ENCODE results near the gene PFN2.

Gene PFN2

DNA sequence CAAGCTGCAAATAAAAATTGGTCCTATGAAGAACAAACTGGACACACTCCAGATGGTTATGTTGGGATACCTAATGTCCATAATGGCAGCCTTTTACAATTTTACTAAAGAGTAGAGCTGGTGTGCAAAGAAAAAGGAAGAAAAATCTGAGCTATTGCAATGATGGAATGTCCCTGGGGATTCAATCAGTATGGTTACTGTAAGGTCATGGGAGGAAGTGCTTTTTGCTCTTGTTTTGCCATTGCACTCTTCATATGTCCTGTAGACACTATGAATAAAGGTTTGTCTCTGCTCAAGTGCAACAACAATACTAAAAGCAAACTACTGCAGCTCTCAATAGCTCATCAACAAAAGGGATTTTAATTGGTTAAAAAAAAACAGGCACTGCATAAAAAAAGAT, 5.4 kb downstream of the PFN2 start:
- no peak for DNase-seq
- TF ChIP-seq, protein P1, sequence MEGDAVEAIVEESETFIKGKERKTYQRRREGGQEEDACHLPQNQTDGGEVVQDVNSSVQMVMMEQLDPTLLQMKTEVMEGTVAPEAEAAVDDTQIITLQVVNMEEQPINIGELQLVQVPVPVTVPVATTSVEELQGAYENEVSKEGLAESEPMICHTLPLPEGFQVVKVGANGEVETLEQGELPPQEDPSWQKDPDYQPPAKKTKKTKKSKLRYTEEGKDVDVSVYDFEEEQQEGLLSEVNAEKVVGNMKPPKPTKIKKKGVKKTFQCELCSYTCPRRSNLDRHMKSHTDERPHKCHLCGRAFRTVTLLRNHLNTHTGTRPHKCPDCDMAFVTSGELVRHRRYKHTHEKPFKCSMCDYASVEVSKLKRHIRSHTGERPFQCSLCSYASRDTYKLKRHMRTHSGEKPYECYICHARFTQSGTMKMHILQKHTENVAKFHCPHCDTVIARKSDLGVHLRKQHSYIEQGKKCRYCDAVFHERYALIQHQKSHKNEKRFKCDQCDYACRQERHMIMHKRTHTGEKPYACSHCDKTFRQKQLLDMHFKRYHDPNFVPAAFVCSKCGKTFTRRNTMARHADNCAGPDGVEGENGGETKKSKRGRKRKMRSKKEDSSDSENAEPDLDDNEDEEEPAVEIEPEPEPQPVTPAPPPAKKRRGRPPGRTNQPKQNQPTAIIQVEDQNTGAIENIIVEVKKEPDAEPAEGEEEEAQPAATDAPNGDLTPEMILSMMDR (IDR thresholded peaks at IDR 0.05; ENCODE audit: low read depth, low read length): no peak
- H3K36me3 ChIP-seq: peaks cover 42% of the 10 kb centered on the region

DNA sequence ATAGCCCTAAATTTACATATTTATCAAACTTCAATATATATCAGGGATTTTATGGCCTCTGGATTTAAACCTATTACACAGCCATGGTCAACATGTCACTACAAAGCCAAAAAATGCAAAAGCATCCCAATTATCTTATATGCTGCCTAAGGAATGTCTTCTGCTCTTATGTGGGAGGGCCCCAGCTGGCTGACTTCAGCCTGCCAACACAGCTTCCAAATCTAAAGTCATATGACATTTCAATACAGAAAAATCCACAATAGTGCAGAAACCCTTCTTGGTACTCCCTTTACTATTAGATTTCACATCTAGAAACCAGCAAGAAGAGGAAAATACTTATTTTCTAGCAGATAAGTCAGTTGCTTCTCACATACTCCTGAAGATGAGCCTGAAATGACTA, 6.4 kb downstream of the PFN2 start:
- H3K36me3 ChIP-seq: peaks cover 46% of the 10 kb centered on the region

More for the DNA sequence above, 5.4 kb downstream of the PFN2 start:
- H3K4me3 ChIP-seq (ENCODE audit: low read depth, low read length): no peak overlapping the region
- H3K27me3 ChIP-seq (ENCODE audit: insufficient read depth, low read depth, severe bottlenecking): no peaks in the 10 kb centered on the region
- H3K27ac ChIP-seq: no peak overlapping the region
- H3K9me3 ChIP-seq (ENCODE audit: severe bottlenecking): no peaks in the 10 kb centered on the region

DNA sequence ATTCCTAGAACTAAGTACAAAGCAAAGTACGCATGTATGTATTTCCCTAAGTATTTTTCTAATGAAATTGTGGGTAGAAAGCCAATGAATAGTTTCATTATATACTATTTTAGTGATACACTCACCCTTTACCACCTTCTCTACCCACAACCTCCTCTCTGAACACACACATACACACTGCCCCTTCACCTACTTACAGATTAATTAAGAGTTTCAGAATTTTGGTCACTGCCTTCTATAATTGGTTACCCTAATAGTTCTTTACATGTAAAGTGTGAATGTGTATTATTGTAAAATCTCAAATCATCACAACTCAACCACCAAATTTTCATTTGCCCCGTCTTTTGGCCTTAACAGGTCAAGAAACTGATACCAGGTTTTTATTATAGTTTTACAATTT, 7.2 kb downstream of the PFN2 start:
- H3K36me3 ChIP-seq: peaks cover 51% of the 10 kb centered on the region
- TF ChIP-seq, protein P1 (IDR thresholded peaks at IDR 0.05; ENCODE audit: low read depth, low read length): no peak
- no peaks in the 10 kb centered on the region for H3K9me3 ChIP-seq (ENCODE audit: severe bottlenecking)
- no peak overlapping the region for H3K4me3 ChIP-seq (ENCODE audit: low read depth, low read length)
- H3K27me3 ChIP-seq (ENCODE audit: insufficient read depth, low read depth, severe bottlenecking): no peaks in the 10 kb centered on the region
- no peak for DNase-seq
- no peak overlapping the region for H3K27ac ChIP-seq

More for the DNA sequence above, 6.4 kb downstream of the PFN2 start:
- TF ChIP-seq, protein P1 (IDR thresholded peaks at IDR 0.05; ENCODE audit: low read depth, low read length): no peak
- no peak overlapping the region for H3K27ac ChIP-seq
- DNase-seq: no peak
- H3K9me3 ChIP-seq (ENCODE audit: severe bottlenecking): no peaks in the 10 kb centered on the region
- H3K27me3 ChIP-seq (ENCODE audit: insufficient read depth, low read depth, severe bottlenecking): no peaks in the 10 kb centered on the region
- no peak overlapping the region for H3K4me3 ChIP-seq (ENCODE audit: low read depth, low read length)

DNA sequence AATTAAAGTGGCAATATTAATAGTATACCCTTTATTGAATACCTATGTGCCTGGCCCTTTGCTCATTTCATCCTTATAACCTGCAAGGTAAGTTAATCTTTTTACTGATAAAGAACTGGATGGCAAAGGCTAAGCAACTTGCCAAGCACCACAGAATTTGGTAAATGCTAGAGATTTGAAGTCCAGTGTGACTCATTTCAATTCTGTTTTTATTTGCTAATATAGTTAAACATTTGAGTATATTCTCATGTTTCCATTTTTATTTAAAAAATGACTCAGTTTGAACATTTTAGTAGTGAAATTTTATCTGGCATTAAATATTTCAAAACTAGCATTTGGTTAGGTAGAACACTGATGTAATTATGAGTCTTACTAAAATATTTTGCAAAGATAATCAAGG, 11.3 kb downstream of the PFN2 start:
- TF ChIP-seq, protein P1 (IDR thresholded peaks at IDR 0.05; ENCODE audit: low read depth, low read length): no peak
- Histone ChIP-seq H3K9me3 (ENCODE audit: severe bottlenecking) (no peaks in the 10 kb centered on the region), H3K36me3 (peaks cover 22% of the 10 kb centered on the region), H3K27me3 (ENCODE audit: insufficient read depth, low read depth, severe bottlenecking) (no peaks in the 10 kb centered on the region), H3K27ac (no peak overlapping the region), H3K4me3 (ENCODE audit: low read depth, low read length) (no peak overlapping the region)
- DNase-seq: no peak

DNA sequence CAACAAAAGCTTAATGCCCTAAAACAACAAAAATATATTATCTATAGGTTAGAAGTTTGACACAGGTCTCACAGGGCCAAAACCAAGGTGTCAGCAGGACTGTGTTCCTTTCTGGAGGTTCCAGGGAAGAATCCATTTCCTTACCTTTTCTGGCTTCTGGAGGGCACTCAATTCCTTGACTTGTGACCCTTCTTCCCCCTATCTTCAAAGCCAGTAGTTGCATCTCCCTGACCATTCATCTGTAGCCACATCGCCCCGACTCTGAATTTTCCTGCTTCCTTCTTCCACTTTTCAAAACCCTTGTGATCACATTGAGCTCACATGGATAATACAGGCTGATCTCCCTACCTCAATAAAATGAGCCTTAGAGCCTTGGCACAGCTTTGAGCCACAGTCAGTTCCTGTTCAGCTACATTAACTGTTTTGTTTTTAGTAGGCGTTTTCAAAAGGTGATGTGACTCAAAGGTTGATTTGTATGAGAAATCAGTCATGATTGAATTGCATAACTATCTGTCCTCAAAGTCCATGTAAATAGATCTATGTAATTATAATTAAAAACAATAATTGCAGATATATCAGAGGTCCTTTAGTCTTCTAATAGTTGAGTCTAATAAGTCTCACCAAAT, 12.4 kb downstream of the PFN2 start:
- Histone ChIP-seq H3K9me3 (ENCODE audit: severe bottlenecking) (no peaks in the 10 kb centered on the region), H3K27ac (no peak overlapping the region), H3K36me3 (peaks cover 16% of the 10 kb centered on the region), H3K27me3 (ENCODE audit: insufficient read depth, low read depth, severe bottlenecking) (no peaks in the 10 kb centered on the region), H3K4me3 (ENCODE audit: low read depth, low read length) (no peak overlapping the region)
- no peak for DNase-seq
- TF ChIP-seq, protein P1 (IDR thresholded peaks at IDR 0.05; ENCODE audit: low read depth, low read length): no peak
